CD4-positive, alpha-beta T cell treated with Interleukin-15 for 1 hour (primary cell): ENCODE results near the gene CDH11.

Experiments
- DNase-seq: peaks from one replicate; pipeline ENCODE4 v3.0.0-alpha.2; 2020

CDH11 gene

GRCh38 chr16:65021852-65022595 is 99.8 kb downstream of the CDH11 start:
- no peak for DNase-seq

- no peak for DNase-seq
These were observed 105.1 kb downstream of the CDH11 start for GRCh38 chr16:65016754-65017153.

GRCh38 chr16:65015599-65015998 is 106.3 kb downstream of the CDH11 start:
- DNase-seq: no peak

- no peak for DNase-seq
These were observed 109.5 kb downstream of the CDH11 start for GRCh38 chr16:65012357-65012756.

- no peak for DNase-seq
These were observed 111.7 kb downstream of the CDH11 start for GRCh38 chr16:65010125-65010524.

- no peak for DNase-seq
These were observed 116.2 kb downstream of the CDH11 start for GRCh38 chr16:65005696-65006095.

GRCh38 chr16:65004570-65004969 is 117.3 kb downstream of the CDH11 start:
- no peak for DNase-seq

GRCh38 chr16:65003621-65004020 is 118.2 kb downstream of the CDH11 start:
- no peak for DNase-seq

- DNase-seq: no peak
These were observed 119.6 kb downstream of the CDH11 start for GRCh38 chr16:65002265-65002664.

GRCh38 chr16:65000654-65001053 is 121.2 kb downstream of the CDH11 start:
- DNase-seq: no peak

GRCh38 chr16:64997751-64998150 is 124.1 kb downstream of the CDH11 start:
- no peak for DNase-seq

- no peak for DNase-seq
These were observed 124.7 kb downstream of the CDH11 start for GRCh38 chr16:64997121-64997520.

GRCh38 chr16:64996641-64997040 is 125.2 kb downstream of the CDH11 start:
- no peak for DNase-seq

GRCh38 chr16:64993464-64993863 is 128.4 kb downstream of the CDH11 start:
- no peak for DNase-seq

GRCh38 chr16:64991001-64991400 is 130.9 kb downstream of the CDH11 start:
- DNase-seq: no peak

- no peak for DNase-seq
These were observed 131.8 kb downstream of the CDH11 start for GRCh38 chr16:64990101-64990500.

- DNase-seq: no peak
These were observed 132.8 kb downstream of the CDH11 start for GRCh38 chr16:64989050-64989449.

- DNase-seq: no peak
These were observed 137.9 kb downstream of the CDH11 start for GRCh38 chr16:64983963-64984362.

GRCh38 chr16:64983231-64983630 is 138.6 kb downstream of the CDH11 start:
- DNase-seq: no peak

GRCh38 chr16:64982581-64982980 is 139.3 kb downstream of the CDH11 start:
- no peak for DNase-seq

GRCh38 chr16:64981568-64982281 is 140.1 kb downstream of the CDH11 start:
- DNase-seq: no peak

GRCh38 chr16:64977206-64977920 is 144.5 kb downstream of the CDH11 start:
- DNase-seq: no peak

GRCh38 chr16:64975821-64976220 is 146.0 kb downstream of the CDH11 start:
- DNase-seq: no peak

- DNase-seq: no peak
These were observed 147.5 kb downstream of the CDH11 start for GRCh38 chr16:64974381-64974780.
